GM19397 (cell line): ENCODE measurements around the gene MRGPRE.

ENCODE experiments used
- ATAC-seq: cut with Tn5 transposase; IDR thresholded peaks from one replicate; pipeline ENCODE4 v1.9.1; 2021; ENCODE audit warnings: mild to moderate bottlenecking, moderate library complexity; ENCODE audit not compliant: unreplicated experiment

The MRGPRE gene

GRCh38 chr11:3226846-3227567, 5.2 kb downstream of the MRGPRE start:
- ATAC-seq, result no peak

- ATAC-seq, result no peak
These were observed 6.1 kb downstream of the MRGPRE start for GRCh38 chr11:3225826-3226750.

- ATAC-seq, result no peak
These were observed 7.0 kb downstream of the MRGPRE start for GRCh38 chr11:3225159-3225758.

GRCh38 chr11:3224401-3225057, 7.7 kb downstream of the MRGPRE start:
- ATAC-seq, result no peak

GRCh38 chr11:3223932-3224381, 8.3 kb downstream of the MRGPRE start:
- no peak for ATAC-seq

GRCh38 chr11:3222941-3223915, 9.0 kb downstream of the MRGPRE start:
- no peak for ATAC-seq

- ATAC-seq, result no peak
These were observed 10.0 kb downstream of the MRGPRE start for GRCh38 chr11:3222003-3222855.

- no peak for ATAC-seq
These were observed 10.7 kb downstream of the MRGPRE start for GRCh38 chr11:3221408-3222002.

- ATAC-seq, result no peak
These were observed 11.5 kb downstream of the MRGPRE start for GRCh38 chr11:3220521-3221407.

- ATAC-seq, result no peak
These were observed 12.1 kb downstream of the MRGPRE start for GRCh38 chr11:3220101-3220500.

- ATAC-seq, result no peak
These were observed 12.8 kb downstream of the MRGPRE start for GRCh38 chr11:3219281-3219892.

GRCh38 chr11:3218483-3219280, 13.5 kb downstream of the MRGPRE start, which contains the start of gene MRGPRG:
MRGPRG (minus strand) TSS chr11:3218813; CDS start chr11:3218813, 0 bp downstream.
- no peak for ATAC-seq

GRCh38 chr11:3217818-3218482, 14.3 kb downstream of the MRGPRE start:
- ATAC-seq, result no peak

- ATAC-seq, result no peak
These were observed 16.1 kb downstream of the MRGPRE start for GRCh38 chr11:3216027-3216525.

- no peak for ATAC-seq
These were observed 16.7 kb downstream of the MRGPRE start for GRCh38 chr11:3215346-3216026.
